IPS-NIHi7 (cell line): ENCODE data around the gene MLANA.

Source experiments
- DNase-seq: peaks from one replicate; pipeline ENCODE4 v3.0.0; 2012; ENCODE audit warnings: mixed read lengths; ENCODE audit errors: extremely low spot score

Gene MLANA

GRCh38 chr9:5957166-5957565 lies 66.5 kb downstream of the MLANA start:
- no peak for DNase-seq

DNA sequence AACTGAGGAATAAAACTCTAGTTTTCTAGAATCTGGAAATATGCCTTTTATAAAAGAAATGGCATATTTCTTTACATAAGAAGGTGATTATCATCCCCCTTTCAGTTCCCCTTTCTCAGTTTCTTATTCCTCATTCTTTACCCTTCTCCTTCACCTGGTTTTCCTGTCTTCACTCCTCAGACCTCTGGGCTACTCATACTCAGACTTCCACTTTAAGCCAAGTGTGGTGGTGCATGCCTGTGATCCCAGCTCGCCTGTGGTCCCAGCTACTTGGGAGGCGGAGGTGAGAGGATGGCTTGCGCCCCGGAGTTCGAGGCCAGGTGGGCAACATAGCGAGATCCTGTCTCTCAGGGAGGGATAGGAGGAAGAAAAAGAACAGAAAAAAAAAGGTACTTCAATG lies 67.6 kb downstream of the MLANA start:
- no peak for DNase-seq
